NT2/D1 (cell line): ENCODE results near the gene ZNF346.
"Not testable (repeated sequence)": the region's sequence is repeated elsewhere in the genome, so short reads cannot be mapped to it uniquely, and the experiment has no call there.

ENCODE experiments used
- DNase-seq: peaks from one replicate; pipeline ENCODE4 v3.0.0-alpha.2; 2011; ENCODE audit warnings: low read depth, low spot score
- H3K27me3 ChIP-seq: 2 replicates; pipeline ENCODE4 v1.6.0; 2011; ENCODE audit warnings: mild to moderate bottlenecking; ENCODE audit not compliant: insufficient read length, insufficient read depth
- H3K36me3 ChIP-seq: 2 replicates; pipeline ENCODE4 v1.6.1; 2011; ENCODE audit warnings: mild to moderate bottlenecking, low read length, mixed read lengths; ENCODE audit not compliant: insufficient read depth, insufficient read length
- H3K4me1 ChIP-seq: 2 replicates; pipeline ENCODE4 v1.5.1; 2011; ENCODE audit not compliant: insufficient read depth, insufficient read length
- H3K4me3 ChIP-seq: 2 replicates; pipeline ENCODE4 v1.5.1; 2011; ENCODE audit warnings: low read depth; ENCODE audit not compliant: insufficient read length
- H3K9ac ChIP-seq: 2 replicates; pipeline ENCODE4 v1.6.0; 2011; ENCODE audit warnings: low read depth; ENCODE audit not compliant: insufficient read length
- H3K9me3 ChIP-seq: 2 replicates; pipeline ENCODE4 v1.5.1; 2011; ENCODE audit warnings: mild to moderate bottlenecking, low read length; ENCODE audit not compliant: insufficient read depth
- SUZ12 ChIP-seq: IDR thresholded peaks from 2 replicates; pipeline ENCODE4 v1.6.1; 2011; ENCODE audit not compliant: insufficient read length, insufficient read depth; ENCODE audit errors: extremely low read depth
- YY1 ChIP-seq: IDR thresholded peaks from 2 replicates; pipeline ENCODE4 v1.6.1; 2011; ENCODE audit not compliant: insufficient read length, insufficient read depth
- ZNF274 ChIP-seq: IDR thresholded peaks from 2 replicates; pipeline ENCODE4 v1.6.1; 2011; ENCODE audit warnings: mild to moderate bottlenecking, low read depth, low read length

The ZNF346 gene, protein sequence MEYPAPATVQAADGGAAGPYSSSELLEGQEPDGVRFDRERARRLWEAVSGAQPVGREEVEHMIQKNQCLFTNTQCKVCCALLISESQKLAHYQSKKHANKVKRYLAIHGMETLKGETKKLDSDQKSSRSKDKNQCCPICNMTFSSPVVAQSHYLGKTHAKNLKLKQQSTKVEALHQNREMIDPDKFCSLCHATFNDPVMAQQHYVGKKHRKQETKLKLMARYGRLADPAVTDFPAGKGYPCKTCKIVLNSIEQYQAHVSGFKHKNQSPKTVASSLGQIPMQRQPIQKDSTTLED

DNA sequence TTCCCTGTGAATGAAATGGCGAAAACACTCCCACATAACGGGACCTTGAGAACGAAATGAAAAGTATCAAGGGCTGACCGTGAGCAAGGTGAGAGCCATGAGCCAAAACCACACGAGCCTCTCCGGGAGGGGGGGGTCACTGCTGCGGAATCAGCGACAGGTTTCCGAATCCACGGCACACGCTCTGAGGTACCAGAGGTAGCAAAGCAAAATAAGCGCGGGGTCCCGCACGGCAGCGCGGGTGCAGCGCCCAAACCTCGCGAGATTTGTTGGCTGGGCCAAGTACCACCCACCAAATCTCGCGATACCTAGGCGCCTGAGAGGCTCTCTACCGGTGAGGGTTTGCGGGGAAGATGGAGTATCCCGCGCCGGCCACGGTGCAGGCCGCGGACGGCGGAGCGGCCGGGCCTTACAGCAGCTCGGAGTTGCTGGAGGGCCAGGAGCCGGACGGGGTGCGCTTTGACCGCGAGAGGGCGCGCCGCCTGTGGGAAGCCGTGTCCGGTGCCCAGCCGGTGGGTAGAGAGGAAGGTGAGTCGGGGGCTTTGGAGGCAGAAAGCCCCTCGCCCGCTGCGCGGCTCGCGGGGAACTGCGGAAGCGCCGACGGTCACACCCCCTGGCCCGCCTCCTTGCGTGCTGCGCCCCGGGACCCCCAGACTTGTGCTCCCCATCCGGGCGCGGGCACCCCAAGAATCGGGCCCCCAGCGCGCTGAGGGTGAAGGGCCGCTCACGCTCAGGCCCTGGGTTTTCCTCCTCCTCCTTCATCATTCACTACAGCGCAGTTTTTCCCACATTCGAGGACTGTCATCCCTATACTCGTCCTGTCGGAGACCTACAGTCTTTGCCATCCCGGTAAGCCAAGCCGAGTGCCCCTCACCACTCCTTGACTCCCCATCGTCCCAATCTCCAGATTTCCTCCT, at the start of gene ZNF346:
ZNF346 (plus strand) TSS at position 311 of the 917 bp plus-strand sequence; CDS start at position 354, 43 bp downstream.
- peak; percentile 74 for DNase-seq
- Histone ChIP-seq H3K9ac (peak within 1 kb of the TSS; percentile 92), H3K9me3 (no peaks in the 10 kb centered on the region), H3K4me3 (peak within 1 kb of the TSS; percentile 82), H3K27me3 (no peaks in the 10 kb centered on the region), H3K4me1 (no peaks in the 10 kb centered on the region), H3K36me3 (peaks cover 8% of the 10 kb centered on the region)
- TF ChIP-seq SUZ12 (no peak), ZNF274 (no peak), YY1 (no peak)

DNA sequence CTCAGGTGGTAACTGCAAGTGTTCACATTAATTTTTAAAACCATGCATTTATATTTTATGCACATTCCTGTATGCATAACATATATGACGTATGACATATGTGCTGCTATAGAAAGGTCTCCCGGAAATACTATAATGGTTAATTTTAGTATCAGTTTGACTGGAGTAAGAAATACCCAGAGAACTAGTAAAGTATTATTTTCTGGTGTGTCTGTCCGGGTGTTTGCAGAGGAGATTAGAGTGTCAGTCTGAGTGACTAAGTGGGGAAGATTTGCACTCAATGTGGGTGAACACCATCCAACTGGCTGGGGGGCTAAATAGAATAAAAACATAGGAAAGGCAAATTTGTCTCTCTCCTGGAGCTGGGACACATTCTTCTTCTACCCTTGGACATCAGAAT, 42.8 kb upstream of the ZNF346 start:
- peaks cover 47% of the 10 kb centered on the region for H3K36me3 ChIP-seq

DNA sequence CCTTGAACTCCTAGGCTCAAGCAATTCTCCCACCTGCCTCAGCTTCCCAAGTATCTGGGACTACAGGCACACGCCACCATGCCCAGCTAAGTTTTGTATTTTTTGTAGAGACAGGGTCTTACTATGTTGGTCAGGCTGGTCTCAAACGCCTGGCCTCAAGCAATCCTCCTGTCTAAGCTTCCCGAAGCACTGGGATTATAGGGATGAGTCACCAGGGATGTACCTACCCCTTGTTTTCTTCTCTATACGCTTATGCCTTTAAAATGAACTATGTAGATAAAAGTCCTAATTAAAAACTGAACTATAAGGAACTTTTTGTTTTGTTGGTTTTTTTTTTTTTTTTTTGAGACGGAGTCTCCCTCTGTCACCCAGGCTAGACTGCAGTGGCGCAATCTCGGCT, 41.7 kb upstream of the ZNF346 start:
- TF ChIP-seq YY1 (no peak), SUZ12 (no peak), ZNF274 (no peak)
- H3K4me3 ChIP-seq, result no peak overlapping the region
- H3K9ac ChIP-seq, result no peak overlapping the region
- H3K36me3 ChIP-seq, result peaks cover 39% of the 10 kb centered on the region
- peaks cover 29% of the 10 kb centered on the region for H3K9me3 ChIP-seq
- no peaks in the 10 kb centered on the region for H3K27me3 ChIP-seq
- H3K4me1 ChIP-seq, result no peaks in the 10 kb centered on the region
- DNase-seq, result no peak

More for the DNA sequence above, 42.8 kb upstream of the ZNF346 start:
- TF ChIP-seq YY1 (no peak), SUZ12 (no peak)
- no peak for DNase-seq
- Histone ChIP-seq H3K9ac (no peak overlapping the region), H3K4me3 (no peak overlapping the region), H3K27me3 (no peaks in the 10 kb centered on the region), H3K9me3 (peaks cover 21% of the 10 kb centered on the region; the same call in 1 of the 2 replicates), H3K4me1 (no peaks in the 10 kb centered on the region)

DNA sequence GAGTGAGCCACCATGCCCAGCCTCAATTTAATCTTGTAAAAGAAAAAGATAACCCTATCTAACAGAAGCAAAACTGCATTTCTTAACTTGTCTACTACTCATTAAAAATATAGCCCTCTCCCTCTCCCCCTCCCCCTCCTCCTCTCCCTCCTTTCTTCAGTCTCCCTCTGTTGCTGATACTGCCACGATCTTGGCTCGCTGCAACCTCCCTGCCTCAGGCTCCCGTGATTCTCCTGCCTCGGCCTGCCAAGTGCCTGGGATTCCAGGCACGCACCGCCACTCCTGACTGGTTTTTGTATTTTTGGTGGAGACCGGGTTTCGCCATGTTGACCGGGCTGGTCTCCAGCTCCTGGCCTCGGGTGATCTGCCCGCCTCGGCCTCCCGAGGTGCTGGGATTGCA, 39.4 kb upstream of the ZNF346 start:
- DNase-seq, H3K9ac ChIP-seq, H3K4me3 ChIP-seq, H3K27me3 ChIP-seq, H3K4me1 ChIP-seq: not testable (repeated sequence)
- H3K9me3 ChIP-seq, result peaks cover 49% of the 10 kb centered on the region
- H3K36me3 ChIP-seq, result peaks cover 39% of the 10 kb centered on the region

- not testable (repeated sequence) for H3K27me3 ChIP-seq, H3K4me1 ChIP-seq, H3K4me3 ChIP-seq, DNase-seq, H3K9ac ChIP-seq
- Histone ChIP-seq H3K9me3 (peaks cover 49% of the 10 kb centered on the region), H3K36me3 (peaks cover 38% of the 10 kb centered on the region)
Observed at GRCh38 chr5:176983593-176983992, 38.9 kb upstream of the ZNF346 start.

DNA sequence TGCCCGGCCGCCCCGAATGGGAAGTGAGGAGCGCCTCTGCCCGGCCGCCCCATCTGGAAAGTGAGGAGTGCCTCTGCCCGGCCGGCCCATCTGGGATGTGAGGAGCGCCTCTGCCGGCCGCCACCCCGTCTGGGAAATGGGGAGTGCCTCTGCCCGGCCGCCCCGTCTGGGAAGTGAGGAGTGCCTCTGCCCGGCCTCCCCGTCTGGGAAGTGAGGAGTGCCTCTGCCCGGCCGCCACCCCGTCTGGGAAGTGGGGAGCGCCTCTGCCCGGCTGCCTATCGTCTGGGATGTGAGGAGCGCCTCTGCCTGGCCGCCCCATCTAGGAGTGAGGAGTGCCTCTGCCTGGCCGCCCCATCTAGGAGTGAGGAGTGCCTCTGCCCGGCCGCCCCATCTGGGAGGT, 38.3 kb upstream of the ZNF346 start:
- Histone ChIP-seq H3K36me3 (peaks cover 34% of the 10 kb centered on the region), H3K9me3 (peaks cover 49% of the 10 kb centered on the region)
- H3K9ac ChIP-seq, H3K27me3 ChIP-seq, DNase-seq, H3K4me3 ChIP-seq, H3K4me1 ChIP-seq: not testable (repeated sequence)

DNA sequence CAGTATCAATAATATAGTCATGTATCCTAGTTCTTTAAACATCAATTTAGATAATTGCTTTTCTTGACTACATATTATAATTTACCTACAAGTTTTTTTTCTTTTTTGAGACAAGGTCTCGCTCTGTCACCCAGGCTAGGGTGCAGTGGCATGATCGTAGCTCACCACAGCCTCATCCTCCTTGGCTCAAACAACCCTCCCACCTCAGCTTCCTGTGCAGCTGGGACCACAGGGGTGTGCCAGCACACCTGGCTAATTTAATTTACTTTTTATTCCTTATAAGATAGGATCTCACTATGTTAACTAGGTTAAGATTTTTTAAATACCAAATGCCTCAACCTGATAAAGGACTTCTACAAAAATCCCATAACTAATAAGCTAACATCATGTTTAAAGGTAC, 37.0 kb upstream of the ZNF346 start:
- no peak for DNase-seq
- no peak overlapping the region for H3K9ac ChIP-seq
- H3K9me3 ChIP-seq, result peaks cover 49% of the 10 kb centered on the region
- no peaks in the 10 kb centered on the region for H3K27me3 ChIP-seq
- TF ChIP-seq ZNF274, result no peak
- TF ChIP-seq SUZ12, result no peak
- TF ChIP-seq YY1, result no peak
- no peaks in the 10 kb centered on the region for H3K4me1 ChIP-seq
- no peak overlapping the region for H3K4me3 ChIP-seq
- peaks cover 21% of the 10 kb centered on the region for H3K36me3 ChIP-seq

GRCh38 chr5:176986280-176986679, 36.2 kb upstream of the ZNF346 start:
- Histone ChIP-seq H3K9ac (no peak overlapping the region), H3K4me3 (no peak overlapping the region), H3K36me3 (peaks cover 14% of the 10 kb centered on the region), H3K4me1 (no peaks in the 10 kb centered on the region), H3K9me3 (peaks cover 49% of the 10 kb centered on the region), H3K27me3 (no peaks in the 10 kb centered on the region)
- no peak for DNase-seq
- TF ChIP-seq SUZ12, result no peak
- TF ChIP-seq ZNF274, result no peak
- TF ChIP-seq YY1, result no peak
